Astrocyte (in vitro differentiated cells and primary cell): ENCODE results near the gene ITPK1. TPM values are rescaled to one million over a fixed set of nuclear protein-coding genes. Genes with fewer than 3 reads are reported as not detected.

ENCODE experiments used
- DNase-seq: peaks from one replicate; pipeline ENCODE4 v3.0.0-alpha.2; 2010; ENCODE audit warnings: low read depth
- FAIRE-seq: peaks from 2 replicates; lab custom pipeline; 2011; peaks lifted over from hg19 to GRCh38; lab: Jason Lieb, UNC
- H2AFZ ChIP-seq: 2 replicates; pipeline ENCODE4 v1.6.0; 2012; ENCODE audit warnings: low read depth, low read length, inconsistent platforms
- H3K27ac ChIP-seq: 2 replicates; pipeline ENCODE4 v1.5.1; 2011; ENCODE audit warnings: low read depth, low read length, inconsistent platforms
- H3K27me3 ChIP-seq: 2 replicates; pipeline ENCODE4 v1.6.0; 2011; ENCODE audit warnings: low read length, inconsistent platforms; ENCODE audit not compliant: insufficient read depth
- H3K36me3 ChIP-seq: 2 replicates; pipeline ENCODE4 v1.5.1; 2011; ENCODE audit warnings: low read length, inconsistent platforms; ENCODE audit not compliant: insufficient read depth
- H3K4me1 ChIP-seq: 2 replicates; pipeline ENCODE4 v1.5.1; 2011; ENCODE audit warnings: low read length, inconsistent platforms; ENCODE audit not compliant: insufficient read depth
- H3K4me2 ChIP-seq: 2 replicates; pipeline ENCODE4 v1.6.0; 2012; ENCODE audit warnings: low read length, inconsistent platforms
- H3K4me3 ChIP-seq: 2 replicates; pipeline ENCODE4 v1.5.1; 2011; ENCODE audit warnings: low read depth, mild to moderate bottlenecking, low read length, inconsistent platforms; ENCODE audit not compliant: insufficient read depth
- H3K79me2 ChIP-seq: 2 replicates; pipeline ENCODE4 v1.6.0; 2012; ENCODE audit warnings: mild to moderate bottlenecking, low read length, inconsistent platforms; ENCODE audit not compliant: insufficient read depth
- H3K9ac ChIP-seq: 2 replicates; pipeline ENCODE4 v1.6.0; 2012; ENCODE audit warnings: mild to moderate bottlenecking, low read length, inconsistent platforms
- H3K9me3 ChIP-seq: 2 replicates; pipeline ENCODE4 v1.5.1; 2012; ENCODE audit warnings: low read depth, mild to moderate bottlenecking, low read length, inconsistent platforms; ENCODE audit not compliant: insufficient read depth
- H4K20me1 ChIP-seq: 2 replicates; pipeline ENCODE4 v1.6.0; 2012; ENCODE audit warnings: low read length, inconsistent platforms; ENCODE audit not compliant: insufficient read depth
- H3K27ac Mint-ChIP-seq: one replicate; pipeline ENCODE4 v1.8.0; 2021; ENCODE audit warnings: mild to moderate bottlenecking, mixed read lengths; ENCODE audit not compliant: unreplicated experiment
- H3K27me3 Mint-ChIP-seq: one replicate; pipeline ENCODE4 v1.8.0; 2021; ENCODE audit warnings: low read depth, mixed read lengths; ENCODE audit not compliant: unreplicated experiment
- H3K36me3 Mint-ChIP-seq: one replicate; pipeline ENCODE4 v1.8.0; 2021; ENCODE audit warnings: low read depth, mixed read lengths; ENCODE audit not compliant: unreplicated experiment
- H3K4me1 Mint-ChIP-seq: one replicate; pipeline ENCODE4 v1.8.0; 2021; ENCODE audit warnings: low read depth, mixed read lengths; ENCODE audit not compliant: unreplicated experiment
- H3K4me3 Mint-ChIP-seq: one replicate; pipeline ENCODE4 v1.8.0; 2021; ENCODE audit warnings: mild to moderate bottlenecking, moderate library complexity, mixed read lengths; ENCODE audit not compliant: unreplicated experiment
- H3K9me3 Mint-ChIP-seq: one replicate; pipeline ENCODE4 v1.8.0; 2021; ENCODE audit warnings: mild to moderate bottlenecking, mixed read lengths; ENCODE audit not compliant: unreplicated experiment
- EZH2 ChIP-seq: IDR thresholded peaks from 2 replicates; pipeline ENCODE4 v1.6.1; 2012; ENCODE audit warnings: mild to moderate bottlenecking, low read length, inconsistent platforms; ENCODE audit not compliant: insufficient read depth
- total RNA-seq: library from RNA; stranded (reverse); gene quantifications from 2 replicates; pipeline ENCODE4 v1.2.1, GENCODE V29; 2021
- TF ChIP-seq, protein P1 (sequence below): IDR thresholded peaks from 2 replicates; pipeline ENCODE4 v1.5.1; 2011; ENCODE audit warnings: low read depth, mild to moderate bottlenecking, inconsistent platforms, low read length, moderate library complexity; ENCODE audit not compliant: insufficient read depth

ITPK1 gene
- total RNA-seq, 1 donor from 2014 or later = 13.0 TPM

DNA sequence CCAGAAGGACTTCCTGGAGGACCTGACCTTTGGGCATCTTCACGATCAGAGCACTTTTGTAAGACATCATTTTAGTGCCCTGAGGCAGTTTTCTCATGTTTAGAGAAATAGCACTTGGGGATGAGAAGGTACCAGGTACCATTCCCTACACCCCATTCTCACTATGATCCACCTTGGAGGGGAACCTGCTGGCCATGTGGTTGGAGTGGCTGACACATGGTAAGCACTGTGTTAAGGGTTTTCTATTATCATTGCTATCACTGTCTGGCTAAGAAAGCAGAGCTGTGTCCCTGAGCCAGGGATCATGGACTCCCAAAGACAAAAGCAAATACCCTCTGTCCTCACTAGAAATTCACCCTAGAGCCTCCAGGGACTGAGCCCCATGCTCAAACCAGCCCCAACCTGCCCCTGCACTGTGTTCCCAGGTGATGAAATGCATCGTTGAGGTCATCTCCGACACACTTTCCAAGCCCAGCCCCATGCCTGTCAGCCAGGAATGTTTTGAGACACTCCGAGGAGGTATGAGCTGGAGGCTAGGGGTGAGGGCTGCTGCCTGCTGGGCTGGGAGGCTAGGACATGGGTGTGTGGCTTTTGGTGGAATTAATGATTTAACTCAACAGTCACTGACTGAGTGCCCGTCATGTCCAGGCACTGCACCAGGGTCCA, 189.4 kb downstream of the ITPK1 start:
- no peaks in the 10 kb centered on the region for H3K36me3 Mint-ChIP-seq
- H3K27ac ChIP-seq = no peak overlapping the region
- H3K9me3 ChIP-seq = no peaks in the 10 kb centered on the region

DNA sequence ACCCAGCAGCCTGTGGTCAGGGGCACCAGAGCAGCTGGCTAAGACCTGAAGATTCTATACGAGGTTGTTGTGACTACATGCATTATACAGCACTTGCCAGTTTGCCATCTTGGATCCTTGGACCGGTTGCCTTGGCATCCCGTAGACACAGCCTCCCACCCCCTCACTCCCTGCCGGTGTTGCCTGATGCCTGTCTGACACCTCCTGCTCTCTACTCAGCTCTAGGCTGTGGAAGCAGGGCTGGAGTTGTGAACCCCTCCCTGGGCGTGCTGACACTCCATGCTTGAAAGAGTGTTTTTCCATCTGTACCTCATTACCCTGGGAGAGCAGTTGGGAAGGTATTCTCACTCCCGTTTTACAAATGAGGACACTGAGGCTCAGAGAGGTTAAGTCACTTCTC, 190.3 kb downstream of the ITPK1 start:
- no peak for FAIRE-seq
- Histone ChIP-seq H3K4me2 (no peak overlapping the region), H3K27me3 (peaks cover 35% of the 10 kb centered on the region), H3K36me3 (no peaks in the 10 kb centered on the region), H3K4me1 (no peaks in the 10 kb centered on the region), H4K20me1 (no peaks in the 10 kb centered on the region), H3K9me3 (no peaks in the 10 kb centered on the region), H3K9ac (no peak overlapping the region), H3K79me2 (no peaks in the 10 kb centered on the region), H3K27ac (no peak overlapping the region), H2AFZ (no peak overlapping the region), H3K4me3 (no peak overlapping the region)
- no peaks in the 10 kb centered on the region for H3K4me1 Mint-ChIP-seq
- H3K36me3 Mint-ChIP-seq = no peaks in the 10 kb centered on the region
- no peak overlapping the region for H3K4me3 Mint-ChIP-seq
- H3K27me3 Mint-ChIP-seq = peaks cover 74% of the 10 kb centered on the region
- DNase-seq = no peak
- no peak overlapping the region for H3K27ac Mint-ChIP-seq
- H3K9me3 Mint-ChIP-seq = peaks cover 4% of the 10 kb centered on the region
- TF ChIP-seq EZH2 = no peak
- TF ChIP-seq, protein P1, sequence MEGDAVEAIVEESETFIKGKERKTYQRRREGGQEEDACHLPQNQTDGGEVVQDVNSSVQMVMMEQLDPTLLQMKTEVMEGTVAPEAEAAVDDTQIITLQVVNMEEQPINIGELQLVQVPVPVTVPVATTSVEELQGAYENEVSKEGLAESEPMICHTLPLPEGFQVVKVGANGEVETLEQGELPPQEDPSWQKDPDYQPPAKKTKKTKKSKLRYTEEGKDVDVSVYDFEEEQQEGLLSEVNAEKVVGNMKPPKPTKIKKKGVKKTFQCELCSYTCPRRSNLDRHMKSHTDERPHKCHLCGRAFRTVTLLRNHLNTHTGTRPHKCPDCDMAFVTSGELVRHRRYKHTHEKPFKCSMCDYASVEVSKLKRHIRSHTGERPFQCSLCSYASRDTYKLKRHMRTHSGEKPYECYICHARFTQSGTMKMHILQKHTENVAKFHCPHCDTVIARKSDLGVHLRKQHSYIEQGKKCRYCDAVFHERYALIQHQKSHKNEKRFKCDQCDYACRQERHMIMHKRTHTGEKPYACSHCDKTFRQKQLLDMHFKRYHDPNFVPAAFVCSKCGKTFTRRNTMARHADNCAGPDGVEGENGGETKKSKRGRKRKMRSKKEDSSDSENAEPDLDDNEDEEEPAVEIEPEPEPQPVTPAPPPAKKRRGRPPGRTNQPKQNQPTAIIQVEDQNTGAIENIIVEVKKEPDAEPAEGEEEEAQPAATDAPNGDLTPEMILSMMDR = no peak

More for the DNA sequence above, 189.4 kb downstream of the ITPK1 start:
- H3K36me3 ChIP-seq = no peaks in the 10 kb centered on the region
- no peaks in the 10 kb centered on the region for H3K4me1 ChIP-seq
- Mint-ChIP-seq H3K4me3 (no peak overlapping the region), H3K27me3 (peaks cover 70% of the 10 kb centered on the region), H3K4me1 (no peaks in the 10 kb centered on the region), H3K9me3 (peaks cover 4% of the 10 kb centered on the region), H3K27ac (no peak overlapping the region)
- H2AFZ ChIP-seq = no peak overlapping the region
- no peak overlapping the region for H3K9ac ChIP-seq
- peaks cover 32% of the 10 kb centered on the region for H3K27me3 ChIP-seq
- H3K4me3 ChIP-seq = no peak overlapping the region
- H4K20me1 ChIP-seq = no peaks in the 10 kb centered on the region
- TF ChIP-seq, protein P1 = no peak
- no peak for TF ChIP-seq EZH2
- H3K4me2 ChIP-seq = no peak overlapping the region
- FAIRE-seq (no peak), DNase-seq (no peak)
- no peaks in the 10 kb centered on the region for H3K79me2 ChIP-seq

DNA sequence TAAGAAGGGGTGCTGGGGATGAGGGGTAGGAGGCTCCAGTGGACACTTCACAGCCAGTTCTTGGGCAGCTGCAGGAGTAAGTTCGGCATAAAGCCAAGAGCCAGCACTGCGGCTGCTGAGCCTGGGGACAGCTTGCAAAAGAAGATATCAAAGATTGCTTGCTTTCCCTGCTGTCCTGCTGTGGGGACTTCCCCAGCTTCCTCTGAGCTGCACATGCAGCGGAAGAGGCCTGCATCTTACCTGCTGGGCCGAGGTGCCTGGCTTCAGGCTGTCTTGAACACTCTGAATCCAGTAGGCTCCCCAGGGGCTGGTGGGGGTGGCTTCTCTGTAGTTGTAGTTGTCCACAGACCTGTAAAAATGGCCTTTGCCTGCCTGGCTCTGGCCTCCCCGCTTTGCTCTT, 191.5 kb downstream of the ITPK1 start:
- H3K27me3 Mint-ChIP-seq = peaks cover 74% of the 10 kb centered on the region

More for the DNA sequence above, 191.5 kb downstream of the ITPK1 start:
- Mint-ChIP-seq H3K4me1 (no peaks in the 10 kb centered on the region), H3K36me3 (no peaks in the 10 kb centered on the region), H3K27ac (no peak overlapping the region), H3K4me3 (no peak overlapping the region), H3K9me3 (peaks cover 4% of the 10 kb centered on the region)
- H3K79me2 ChIP-seq = no peaks in the 10 kb centered on the region
- DNase-seq = no peak
- H3K27ac ChIP-seq = no peak overlapping the region
- no peak overlapping the region for H3K9ac ChIP-seq
- H2AFZ ChIP-seq = no peak overlapping the region
- FAIRE-seq = no peak
- peaks cover 35% of the 10 kb centered on the region for H3K27me3 ChIP-seq
- H3K4me2 ChIP-seq = no peak overlapping the region
- no peaks in the 10 kb centered on the region for H3K36me3 ChIP-seq
- H3K4me1 ChIP-seq = no peaks in the 10 kb centered on the region
- H3K9me3 ChIP-seq = no peaks in the 10 kb centered on the region
- H3K4me3 ChIP-seq = no peak overlapping the region
- TF ChIP-seq, protein P1 = no peak
- no peak for TF ChIP-seq EZH2
- H4K20me1 ChIP-seq = no peaks in the 10 kb centered on the region
